ENCODE data around the gene VEPH1. TPM values are rescaled to one million over a fixed set of nuclear protein-coding genes. Genes with fewer than 3 reads are reported as not detected.

The VEPH1 gene
- total RNA-seq, 1 donor = 23.2 TPM

DNA sequence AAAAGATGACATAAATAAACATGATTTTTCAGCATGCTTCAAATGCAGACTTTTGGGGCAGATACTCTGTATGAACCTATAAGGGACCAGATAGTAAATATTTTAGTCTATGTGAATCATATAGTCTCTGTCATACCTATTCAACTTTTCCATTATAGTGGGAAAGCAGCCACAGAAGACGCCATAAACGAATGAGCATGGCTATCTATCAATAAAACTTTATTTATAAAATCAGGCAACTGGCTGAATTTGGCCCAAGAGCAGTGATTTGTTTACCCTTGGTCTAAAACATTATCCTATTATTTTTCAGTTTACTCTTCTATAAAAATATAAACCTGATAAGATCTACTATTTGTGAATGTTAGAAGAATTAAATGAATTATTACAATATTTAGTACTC, 25.9 kb upstream of the VEPH1 start:
- H3K4me3 ChIP-seq (ENCODE audit: insufficient read depth, low read length) = no peak overlapping the region
- TF ChIP-seq, protein P1, sequence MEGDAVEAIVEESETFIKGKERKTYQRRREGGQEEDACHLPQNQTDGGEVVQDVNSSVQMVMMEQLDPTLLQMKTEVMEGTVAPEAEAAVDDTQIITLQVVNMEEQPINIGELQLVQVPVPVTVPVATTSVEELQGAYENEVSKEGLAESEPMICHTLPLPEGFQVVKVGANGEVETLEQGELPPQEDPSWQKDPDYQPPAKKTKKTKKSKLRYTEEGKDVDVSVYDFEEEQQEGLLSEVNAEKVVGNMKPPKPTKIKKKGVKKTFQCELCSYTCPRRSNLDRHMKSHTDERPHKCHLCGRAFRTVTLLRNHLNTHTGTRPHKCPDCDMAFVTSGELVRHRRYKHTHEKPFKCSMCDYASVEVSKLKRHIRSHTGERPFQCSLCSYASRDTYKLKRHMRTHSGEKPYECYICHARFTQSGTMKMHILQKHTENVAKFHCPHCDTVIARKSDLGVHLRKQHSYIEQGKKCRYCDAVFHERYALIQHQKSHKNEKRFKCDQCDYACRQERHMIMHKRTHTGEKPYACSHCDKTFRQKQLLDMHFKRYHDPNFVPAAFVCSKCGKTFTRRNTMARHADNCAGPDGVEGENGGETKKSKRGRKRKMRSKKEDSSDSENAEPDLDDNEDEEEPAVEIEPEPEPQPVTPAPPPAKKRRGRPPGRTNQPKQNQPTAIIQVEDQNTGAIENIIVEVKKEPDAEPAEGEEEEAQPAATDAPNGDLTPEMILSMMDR (IDR thresholded peaks at IDR 0.05; ENCODE audit: extremely low read depth, low read depth, low read length) = no peak
- H3K79me2 ChIP-seq (ENCODE audit: insufficient read depth, low read length) = peaks cover 68% of the 10 kb centered on the region
- H3K27ac ChIP-seq (ENCODE audit: low read depth, low read length) = peak overlapping the region; percentile 9
- no peaks in the 10 kb centered on the region for H3K27me3 ChIP-seq (ENCODE audit: insufficient read depth, low read length)
- H2AFZ ChIP-seq (ENCODE audit: low read length) = no peak overlapping the region
- H3K4me1 ChIP-seq (ENCODE audit: insufficient read depth, low read length) = peaks cover 78% of the 10 kb centered on the region
- DNase-seq (ENCODE audit: insufficient read length, low spot score, missing footprints) = no peak
- no peaks in the 10 kb centered on the region for H3K9me3 ChIP-seq (ENCODE audit: low read depth, low read length)
- peaks cover 2% of the 10 kb centered on the region for H3K36me3 ChIP-seq (ENCODE audit: insufficient read depth, low read length)
- no peaks in the 10 kb centered on the region for H4K20me1 ChIP-seq (ENCODE audit: insufficient read depth, low read length)
- no peak overlapping the region for H3K4me2 ChIP-seq (ENCODE audit: insufficient read depth, low read length)

- H3K27me3 ChIP-seq (ENCODE audit: insufficient read depth, low read length) = no peaks in the 10 kb centered on the region
- peaks cover 7% of the 10 kb centered on the region for H3K36me3 ChIP-seq (ENCODE audit: insufficient read depth, low read length)
- peaks cover 79% of the 10 kb centered on the region for H3K79me2 ChIP-seq (ENCODE audit: insufficient read depth, low read length)
- peaks cover 1% of the 10 kb centered on the region for H3K9me3 ChIP-seq (ENCODE audit: low read depth, low read length)
- peak overlapping the region; percentile 79 for H3K27ac ChIP-seq (ENCODE audit: low read depth, low read length)
- H2AFZ ChIP-seq (ENCODE audit: low read length) = peak overlapping the region; percentile 71
- peak overlapping the region; percentile 20 for H3K4me3 ChIP-seq (ENCODE audit: insufficient read depth, low read length)
- H3K4me1 ChIP-seq (ENCODE audit: insufficient read depth, low read length) = peaks cover 61% of the 10 kb centered on the region
- no peaks in the 10 kb centered on the region for H4K20me1 ChIP-seq (ENCODE audit: insufficient read depth, low read length)
- TF ChIP-seq, protein P1 (IDR thresholded peaks at IDR 0.05; ENCODE audit: extremely low read depth, low read depth, low read length) = no peak
- DNase-seq (ENCODE audit: insufficient read length, low spot score, missing footprints) = no peak
- peak overlapping the region; percentile 45 for H3K4me2 ChIP-seq (ENCODE audit: insufficient read depth, low read length)
Measured at GRCh38 chr3:157527131-157527881, 24.1 kb upstream of the VEPH1 start.

- H3K4me2 ChIP-seq (ENCODE audit: insufficient read depth, low read length) = no peak overlapping the region
- H3K79me2 ChIP-seq (ENCODE audit: insufficient read depth, low read length) = peaks cover 82% of the 10 kb centered on the region
- H3K9me3 ChIP-seq (ENCODE audit: low read depth, low read length) = peaks cover 1% of the 10 kb centered on the region
- peaks cover 48% of the 10 kb centered on the region for H3K4me1 ChIP-seq (ENCODE audit: insufficient read depth, low read length)
- H4K20me1 ChIP-seq (ENCODE audit: insufficient read depth, low read length) = no peaks in the 10 kb centered on the region
- H3K27me3 ChIP-seq (ENCODE audit: insufficient read depth, low read length) = no peaks in the 10 kb centered on the region
- H2AFZ ChIP-seq (ENCODE audit: low read length) = no peak overlapping the region
- H3K27ac ChIP-seq (ENCODE audit: low read depth, low read length) = no peak overlapping the region
- peaks cover 7% of the 10 kb centered on the region for H3K36me3 ChIP-seq (ENCODE audit: insufficient read depth, low read length)
- no peak for DNase-seq (ENCODE audit: insufficient read length, low spot score, missing footprints)
- TF ChIP-seq, protein P1 (IDR thresholded peaks at IDR 0.05; ENCODE audit: extremely low read depth, low read depth, low read length) = no peak
- H3K4me3 ChIP-seq (ENCODE audit: insufficient read depth, low read length) = no peak overlapping the region
Measured at GRCh38 chr3:157526036-157526435, 22.8 kb upstream of the VEPH1 start.

DNA sequence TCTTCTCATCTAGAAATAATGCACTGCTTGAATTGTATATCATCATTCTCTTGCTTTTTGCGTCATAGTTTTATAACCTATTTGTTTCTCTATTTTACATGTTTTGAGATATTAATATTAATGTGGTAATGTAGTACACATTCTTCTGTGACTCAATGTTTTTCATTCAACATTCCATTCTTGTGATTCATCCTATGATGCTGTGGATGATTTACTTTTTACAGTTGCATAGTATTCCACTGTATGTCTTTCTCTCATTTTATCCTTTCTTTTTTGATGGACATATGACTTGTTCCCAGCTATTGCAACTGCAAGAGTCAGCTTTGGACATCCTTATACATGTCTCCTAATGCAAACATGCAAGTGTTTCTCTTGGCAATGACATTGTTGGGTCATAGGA, 20.6 kb upstream of the VEPH1 start:
- Histone ChIP-seq H3K4me2 (ENCODE audit: insufficient read depth, low read length) (no peak overlapping the region), H3K4me3 (ENCODE audit: insufficient read depth, low read length) (no peak overlapping the region), H3K4me1 (ENCODE audit: insufficient read depth, low read length) (peaks cover 26% of the 10 kb centered on the region), H3K9me3 (ENCODE audit: low read depth, low read length) (peaks cover 1% of the 10 kb centered on the region), H3K79me2 (ENCODE audit: insufficient read depth, low read length) (peaks cover 88% of the 10 kb centered on the region), H2AFZ (ENCODE audit: low read length) (no peak overlapping the region), H3K36me3 (ENCODE audit: insufficient read depth, low read length) (peaks cover 7% of the 10 kb centered on the region), H4K20me1 (ENCODE audit: insufficient read depth, low read length) (no peaks in the 10 kb centered on the region), H3K27ac (ENCODE audit: low read depth, low read length) (no peak overlapping the region), H3K27me3 (ENCODE audit: insufficient read depth, low read length) (no peaks in the 10 kb centered on the region)
- DNase-seq (ENCODE audit: insufficient read length, low spot score, missing footprints) = no peak
- TF ChIP-seq, protein P1 (IDR thresholded peaks at IDR 0.05; ENCODE audit: extremely low read depth, low read depth, low read length) = no peak
